HG03280 (cell line): ENCODE measurements around the gene SLCO3A1.
"Not testable (repeated sequence)": the region's sequence is repeated elsewhere in the genome, so short reads cannot be mapped to it uniquely, and the experiment has no call there.

Source experiments
- ATAC-seq: cut with Tn5 transposase; IDR thresholded peaks from one replicate; pipeline ENCODE4 v1.9.1; 2021; ENCODE audit warnings: mild to moderate bottlenecking, moderate library complexity; ENCODE audit not compliant: unreplicated experiment

The SLCO3A1 gene

DNA sequence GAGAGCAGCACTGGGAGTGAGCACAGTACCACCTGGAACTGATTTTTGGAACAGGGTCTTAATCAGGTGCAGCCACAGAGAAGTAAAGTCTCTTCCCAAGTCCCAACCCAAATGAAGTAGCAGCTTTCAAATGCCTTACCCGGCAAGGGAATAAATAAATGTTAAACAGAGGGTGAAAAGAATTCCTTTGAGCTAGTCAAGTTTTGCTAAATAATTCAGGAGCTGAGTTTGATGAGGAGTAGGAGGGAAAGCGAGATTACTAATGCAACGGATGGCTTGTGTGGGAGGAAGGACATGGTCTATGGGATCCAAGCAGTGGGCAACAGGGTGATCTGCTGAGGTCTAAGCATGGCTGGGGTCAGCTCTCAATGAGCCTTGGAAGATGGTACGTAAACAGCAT lies 335.7 kb downstream of the SLCO3A1 start:
- ATAC-seq, result no peak

DNA sequence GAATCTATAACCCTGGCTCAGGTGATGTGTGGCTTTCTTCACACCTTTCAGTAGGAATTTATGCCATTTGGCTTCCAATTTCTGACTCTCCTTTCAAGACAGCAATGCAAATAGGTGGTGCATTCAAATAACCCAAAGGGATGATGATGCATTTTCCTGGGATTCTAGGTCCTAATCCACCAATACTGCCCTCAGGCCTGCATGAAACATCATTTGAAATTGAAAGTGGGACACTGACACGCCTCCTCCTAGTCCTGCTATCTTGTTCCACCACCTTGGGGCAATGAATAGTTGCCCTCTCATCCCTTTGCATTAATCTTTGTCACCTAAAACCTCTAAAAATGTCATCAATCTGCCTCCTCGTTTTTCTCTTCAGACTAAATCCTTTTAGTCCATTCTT lies 341.7 kb downstream of the SLCO3A1 start:
- ATAC-seq, result no peak

GRCh38 chr15:92196342-92196741 lies 342.8 kb downstream of the SLCO3A1 start:
- no peak for ATAC-seq

DNA sequence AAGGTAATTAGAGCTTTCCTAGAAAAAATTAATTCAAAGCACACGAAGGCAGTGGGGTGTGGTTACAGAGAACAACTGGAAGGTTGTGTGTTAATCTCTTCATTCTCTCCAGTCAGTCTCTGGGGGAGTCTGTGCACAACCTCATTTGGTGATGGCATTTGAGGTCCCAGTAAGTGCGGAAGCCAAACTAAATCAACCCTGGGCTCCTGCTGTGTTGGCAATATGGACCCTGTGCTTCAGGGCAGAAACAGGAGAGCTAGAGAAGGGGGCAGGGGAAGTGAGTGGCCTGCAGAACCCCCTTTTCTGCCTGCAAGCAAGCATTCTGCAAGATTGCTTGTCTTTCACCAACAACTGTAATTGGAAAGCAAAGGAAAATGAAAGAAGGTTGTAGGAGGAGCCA lies 344.2 kb downstream of the SLCO3A1 start:
- ATAC-seq, result no peak

GRCh38 chr15:92200891-92201290 lies 347.4 kb downstream of the SLCO3A1 start:
- no peak for ATAC-seq

GRCh38 chr15:92205255-92205739 lies 351.8 kb downstream of the SLCO3A1 start:
- no peak for ATAC-seq

DNA sequence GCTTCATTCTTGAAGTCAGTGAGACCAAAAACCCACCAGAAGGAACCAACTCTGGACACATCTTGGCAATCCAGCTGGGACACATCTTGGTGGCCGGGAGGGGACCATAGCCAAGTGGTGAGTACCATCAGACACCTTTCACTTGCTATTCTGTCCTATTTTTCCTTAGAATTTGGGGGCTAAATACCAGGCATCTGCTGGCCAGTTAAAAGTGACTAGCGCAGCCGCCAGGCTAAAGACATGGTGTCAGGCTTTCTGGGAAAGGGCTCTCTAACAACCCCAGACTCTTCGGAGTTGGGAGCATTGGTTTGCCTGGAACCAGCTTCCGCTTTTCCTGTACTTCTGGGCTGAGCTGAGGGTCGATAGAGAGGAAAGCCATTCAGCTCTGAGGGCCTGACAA lies 354.1 kb downstream of the SLCO3A1 start:
- not testable (repeated sequence) for ATAC-seq
